Heart right ventricle (tissue), 16 donors: ENCODE results near the gene CCDC85C. TPM values are rescaled to one million over a fixed set of nuclear protein-coding genes. Genes with fewer than 3 reads are reported as not detected.
A peak's percentile ranks its signal among the peaks of the same experiment; 100 is the strongest.

Experiments
- ATAC-seq, 8 donors: fragments of 200-7000 bp; cut with Tn5 transposase; one replicate each; pipeline ENCODE4 v1.9.1; 2020; ENCODE audit warnings: mild to moderate bottlenecking in 8 of 8, moderate library complexity in 8 of 8, moderate number of reproducible peaks in 1 of 8
- DNase-seq, 2 donors: peaks; one replicate each; pipeline ENCODE4 v3.0.0-alpha.2; 2020
- H3K27ac ChIP-seq, 10 donors: fragments of 200-600 bp; sonication (generic) in 2 of 10; one replicate each; pipeline versions ENCODE4 v1.5.0 to v1.8.0; 2020 to 2022; ENCODE audit warnings: mild to moderate bottlenecking in 3 of 10
- H3K27me3 ChIP-seq, 7 donors: fragments of 200-600 bp; one replicate each; pipeline ENCODE4 v1.8.0; 2021 to 2022; ENCODE audit warnings: mild to moderate bottlenecking in 2 of 7
- H3K36me3 ChIP-seq, 9 donors: fragments of 200-600 bp; sonication (generic) in 1 of 9; one replicate each; pipeline versions ENCODE4 v1.5.0 to v1.8.0; 2020 to 2022; ENCODE audit warnings: mild to moderate bottlenecking in 2 of 9
- H3K4me1 ChIP-seq, 9 donors: fragments of 200-600 bp; sonication (generic) in 1 of 9; one replicate each; pipeline versions ENCODE4 v1.5.0 to v1.8.0; 2020 to 2022; ENCODE audit warnings: mild to moderate bottlenecking in 4 of 9
- H3K4me3 ChIP-seq, 10 donors: fragments of 200-600 bp; sonication (generic) in 2 of 10; one replicate each; pipeline versions ENCODE4 v1.5.0 to v1.8.0; 2020 to 2022; ENCODE audit warnings: mild to moderate bottlenecking in 7 of 10, moderate library complexity in 2 of 10
- H3K9me3 ChIP-seq, 11 donors: fragments of 200-600 bp in 10 of 11; sonication (generic) in 2 of 11; one replicate each; pipeline versions ENCODE4 v1.5.0 to v1.8.0; 2013 to 2022; ENCODE audit warnings: mild to moderate bottlenecking in 2 of 11, control low read depth in 1 of 11, moderate library complexity in 1 of 11
- WGBS, 2 donors: extraction: QIAGEN DNeasy Blood & Tissue Kit; methylation state at CpG; one replicate each; pipeline ENCODE4 v1.1.7; 2013; ENCODE audit warnings: inconsistent platforms in 1 of 2; 5-methylcytosine and 5-hydroxymethylcytosine counted together
- intact Hi-C, 10 donors: fragments of 100-400 bp; cut with DNase I; formaldehyde crosslinking; loops; one replicate each; pipeline versions ENCODE4 v1.11.1 to v1.14.2; 2022
- polyA plus RNA-seq, 2 donors: library from polyadenylated mRNA; stranded (reverse); fragments of 200-250 nt; gene quantifications; one replicate each; pipeline ENCODE4 v1.2.3, GENCODE V29; 2013
- total RNA-seq, 10 donors: library from RNA; stranded (reverse); fragmentation: NEBNext Ultra II Directional in 3 of 10; extraction: Animal tissue kit (Norgen Biotek cat#: 25700) in 3 of 10; gene quantifications; one replicate each; pipeline versions ENCODE4 v1.2.1 to v1.2.4, GENCODE V29; 2021 to 2023
- TF ChIP-seq, protein P1 (sequence below), 9 donors: fragments of 200-600 bp; sonication (generic) in 2 of 9; IDR thresholded peaks; one replicate each; pipeline versions ENCODE4 v1.5.0 to v1.8.0; 2021 to 2022; ENCODE audit warnings: antibody characterized with exemption in 9 of 9, mild to moderate bottlenecking in 5 of 9, moderate library complexity in 1 of 9
- donor health status: Arrhythmogenic right ventricular cardiomyopathy.
- donor health status: ischemic (EF 13 %, LVEDD 7.1; RV severe dilation, severe dysfunction).
- donor health status: healthy with polysubstance abuse.
- donor health status: DM: no; HTN: yes; CAD: no.
- donor health status: DM: no; HTN: no; CAD: no.
- donor health status: ischemic (EF 25% LVEDD 6.9; RV normal size, moderate dysfunction).
- donor health status: ischemic (EF 25% LVEDD 5.7; RV mildly dilated, moderate dysfunction).
- donor health status: healthy.
- donor health status: DM: yes; HTN: yes; CAD: no.
- donor health status: Ischemic cardiomyopathy.
- donor health status: ischemic (EF 35%, LVEDD 5.7; RV mildly dilated, moderate dysfunction).
- donor health status: nonischemic (EF 11% LVEDD 7.7; RV severe dilation, severe dysfunction).
- donor health status: DM: yes; HTN: yes; CAD: no.
- donor health status: PGD.
- donor health status: ischemic (EF 29% LVEDD 5.4; RV normal size, mild dysfunction).
- donor health status: nonischemic (EF 23%, LVEDD 6.1; RV moderate dilation, normal function).

The CCDC85C gene
- total and polyA plus RNA-seq, 12 donors: 9.0 to 50.2 (median 31.5) TPM

DNA sequence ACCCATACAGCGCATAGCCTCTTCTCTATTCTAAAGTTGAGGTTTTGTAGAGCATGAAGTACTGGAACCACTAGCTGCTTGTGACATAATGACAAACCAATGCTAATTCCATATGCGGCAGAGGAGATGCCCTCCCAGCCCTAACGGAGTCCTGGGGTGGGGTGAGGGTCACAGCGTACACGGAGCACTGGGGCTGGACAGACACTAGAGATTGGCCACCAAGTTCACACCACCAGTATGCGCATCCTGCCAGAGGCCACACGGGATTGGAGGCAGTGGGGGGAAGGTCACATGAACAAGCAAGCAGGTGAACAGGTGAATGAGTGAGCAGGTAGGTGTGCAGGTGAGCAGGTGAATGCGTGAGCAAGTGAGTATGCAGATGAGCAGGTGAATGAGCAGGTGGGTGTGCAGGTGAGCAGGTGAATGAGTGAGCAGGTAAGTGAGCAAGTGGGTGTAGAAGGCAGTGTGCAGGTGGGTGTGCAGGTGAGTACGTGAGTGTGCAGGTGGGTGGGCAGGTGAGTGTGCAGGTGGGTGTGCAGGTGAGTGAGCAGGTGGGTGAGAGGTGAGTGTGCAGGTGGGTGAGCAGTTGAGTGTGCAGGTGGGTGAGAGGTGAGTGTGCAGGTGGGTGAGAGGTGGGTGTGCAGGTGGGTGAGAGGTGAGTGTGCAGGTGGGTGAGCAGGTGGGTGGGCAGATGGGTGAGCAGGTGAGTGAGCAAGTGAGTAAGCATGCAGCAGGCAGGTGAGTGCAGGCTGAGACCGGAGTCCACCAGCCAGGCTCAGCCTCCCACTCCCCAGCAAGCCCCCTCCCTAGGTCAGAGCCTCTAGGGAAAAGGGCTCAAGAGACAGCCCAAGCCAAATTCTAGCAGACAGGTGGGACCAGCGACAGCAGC lies 52.7 kb downstream of the CCDC85C start:
- Histone ChIP-seq H3K27me3 (no peaks in the 10 kb centered on the region), H3K9me3 (no peaks in the 10 kb centered on the region), H3K4me1 (peaks cover 0 to 68% (median 41%) of the 10 kb centered on the region in 9 donors), H3K4me3 (no peak overlapping the region), H3K27ac (peak overlapping the region in 1 of 10 donors; percentile 55), H3K36me3 (no peaks in the 10 kb centered on the region)
- ATAC-seq (no peak), DNase-seq (no peak)
- intact Hi-C loops: no loop called here
- 52 to 76% methylated on average over 11 of the region's 11 CpGs for WGBS, 2 donors
- TF ChIP-seq, protein P1, sequence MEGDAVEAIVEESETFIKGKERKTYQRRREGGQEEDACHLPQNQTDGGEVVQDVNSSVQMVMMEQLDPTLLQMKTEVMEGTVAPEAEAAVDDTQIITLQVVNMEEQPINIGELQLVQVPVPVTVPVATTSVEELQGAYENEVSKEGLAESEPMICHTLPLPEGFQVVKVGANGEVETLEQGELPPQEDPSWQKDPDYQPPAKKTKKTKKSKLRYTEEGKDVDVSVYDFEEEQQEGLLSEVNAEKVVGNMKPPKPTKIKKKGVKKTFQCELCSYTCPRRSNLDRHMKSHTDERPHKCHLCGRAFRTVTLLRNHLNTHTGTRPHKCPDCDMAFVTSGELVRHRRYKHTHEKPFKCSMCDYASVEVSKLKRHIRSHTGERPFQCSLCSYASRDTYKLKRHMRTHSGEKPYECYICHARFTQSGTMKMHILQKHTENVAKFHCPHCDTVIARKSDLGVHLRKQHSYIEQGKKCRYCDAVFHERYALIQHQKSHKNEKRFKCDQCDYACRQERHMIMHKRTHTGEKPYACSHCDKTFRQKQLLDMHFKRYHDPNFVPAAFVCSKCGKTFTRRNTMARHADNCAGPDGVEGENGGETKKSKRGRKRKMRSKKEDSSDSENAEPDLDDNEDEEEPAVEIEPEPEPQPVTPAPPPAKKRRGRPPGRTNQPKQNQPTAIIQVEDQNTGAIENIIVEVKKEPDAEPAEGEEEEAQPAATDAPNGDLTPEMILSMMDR (IDR thresholded peaks at IDR 0.05): no peak

DNA sequence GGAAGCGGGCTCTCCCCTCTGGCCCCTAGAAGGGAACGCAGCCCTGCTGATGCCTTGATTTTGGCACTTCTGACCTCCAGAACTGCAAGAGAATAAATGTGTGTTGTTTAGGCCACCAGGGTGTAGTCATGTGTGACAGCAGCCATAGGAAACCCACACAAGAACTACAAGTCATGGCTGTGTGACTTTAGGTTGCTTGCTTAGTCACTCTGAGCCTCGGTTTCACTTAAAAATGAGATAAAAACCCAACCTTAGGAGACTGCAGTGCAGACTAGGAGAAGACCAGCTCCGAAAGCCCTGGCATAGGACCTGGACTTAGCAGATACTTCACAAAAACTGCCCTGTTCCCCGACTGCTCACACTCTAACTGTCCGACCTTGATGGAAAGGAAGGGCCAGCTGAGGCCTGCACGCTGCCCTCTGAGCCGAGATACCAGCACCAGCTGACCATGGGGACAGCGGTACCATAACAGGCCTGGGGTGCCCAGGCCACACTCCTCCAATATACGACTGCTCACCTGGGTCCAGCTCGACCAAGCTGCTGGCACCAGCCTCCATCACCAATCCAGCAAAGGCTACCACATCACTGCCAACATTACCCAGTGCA lies 53.5 kb downstream of the CCDC85C start:
- H3K4me1 ChIP-seq: peaks cover 0 to 67% (median 43%) of the 10 kb centered on the region in 9 donors
- no peaks in the 10 kb centered on the region for H3K27me3 ChIP-seq
- DNase-seq (no peak), ATAC-seq (no peak)
- TF ChIP-seq, protein P1 (IDR thresholded peaks at IDR 0.05): no peak
- no peak overlapping the region for H3K27ac ChIP-seq
- no peaks in the 10 kb centered on the region for H3K36me3 ChIP-seq
- no peaks in the 10 kb centered on the region for H3K9me3 ChIP-seq
- no peak overlapping the region for H3K4me3 ChIP-seq
- intact Hi-C loops: no loop called here
- WGBS, 2 donors: 89 to 93% methylated on average over 11 of the region's 11 CpGs

DNA sequence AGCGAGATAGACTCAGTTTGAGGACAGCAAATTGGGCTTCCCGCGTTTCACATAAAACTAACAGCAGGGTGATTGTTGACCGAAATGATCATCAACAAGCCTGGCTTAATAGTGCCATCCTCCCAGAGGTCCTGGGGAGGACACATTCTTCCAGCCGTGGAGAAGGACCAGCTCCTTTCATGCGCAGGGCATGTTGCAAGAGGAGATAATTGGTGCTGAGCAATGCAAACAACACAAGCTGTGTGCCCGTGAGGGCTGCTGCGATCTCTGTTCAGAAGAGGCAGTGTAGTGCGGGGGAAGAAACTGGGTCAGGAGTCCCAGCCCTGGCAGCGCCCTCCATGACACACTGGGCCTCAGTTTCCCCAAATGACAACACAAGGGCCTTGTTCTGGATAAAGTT lies 54.3 kb downstream of the CCDC85C start:
- Histone ChIP-seq H3K9me3 (no peaks in the 10 kb centered on the region), H3K27me3 (no peaks in the 10 kb centered on the region), H3K4me3 (no peak overlapping the region), H3K27ac (no peak overlapping the region), H3K4me1 (peaks cover 0 to 66% (median 42%) of the 10 kb centered on the region in 9 donors), H3K36me3 (no peaks in the 10 kb centered on the region)
- intact Hi-C loops: no loop called here
- ATAC-seq (no peak), DNase-seq (no peak)
- TF ChIP-seq, protein P1 (IDR thresholded peaks at IDR 0.05): no peak
- WGBS, 2 donors: 73 to 82% methylated on average over 10 of the region's 10 CpGs

DNA sequence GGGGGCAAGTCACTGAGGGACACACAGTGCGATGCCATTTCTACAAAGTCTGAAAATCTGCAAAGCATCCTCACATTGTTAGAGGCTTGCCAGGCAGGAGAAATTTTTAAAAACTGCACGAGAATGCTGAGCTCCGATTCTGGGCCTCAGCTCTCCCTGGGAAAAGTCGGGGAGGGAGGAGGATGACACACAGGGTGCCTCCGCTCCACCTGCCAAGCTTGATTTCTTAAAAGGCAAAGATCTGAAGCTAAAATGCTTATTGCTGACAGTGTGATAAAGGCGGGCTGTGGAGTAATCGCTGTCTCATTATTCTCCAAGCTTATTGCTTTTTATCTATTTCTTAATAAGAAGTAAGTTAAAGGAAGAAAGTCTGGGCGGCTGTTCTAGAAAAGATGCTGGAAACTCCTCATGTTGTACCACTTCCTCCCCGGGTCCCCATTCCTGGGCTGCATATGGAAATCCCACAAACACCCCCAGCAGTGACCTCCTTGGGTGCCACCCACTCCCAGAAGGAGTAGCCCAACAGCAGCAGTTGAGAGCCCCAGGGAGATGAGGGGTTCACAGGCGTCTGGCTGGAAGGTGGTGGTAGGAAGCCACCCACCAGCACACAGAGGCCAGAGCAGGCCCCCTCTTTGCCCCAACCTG lies 55.0 kb downstream of the CCDC85C start:
- Histone ChIP-seq H3K27me3 (no peaks in the 10 kb centered on the region), H3K4me1 (peaks cover 0 to 61% (median 36%) of the 10 kb centered on the region in 9 donors), H3K36me3 (no peaks in the 10 kb centered on the region), H3K9me3 (no peaks in the 10 kb centered on the region), H3K27ac (no peak overlapping the region), H3K4me3 (no peak overlapping the region)
- intact Hi-C loops: no loop called here
- ATAC-seq (no peak), DNase-seq (no peak)
- WGBS, 2 donors: 75 to 76% methylated on average over 10 of the region's 10 CpGs
- TF ChIP-seq, protein P1 (IDR thresholded peaks at IDR 0.05): no peak
